ENCODE results near the gene ENG.

DNA sequence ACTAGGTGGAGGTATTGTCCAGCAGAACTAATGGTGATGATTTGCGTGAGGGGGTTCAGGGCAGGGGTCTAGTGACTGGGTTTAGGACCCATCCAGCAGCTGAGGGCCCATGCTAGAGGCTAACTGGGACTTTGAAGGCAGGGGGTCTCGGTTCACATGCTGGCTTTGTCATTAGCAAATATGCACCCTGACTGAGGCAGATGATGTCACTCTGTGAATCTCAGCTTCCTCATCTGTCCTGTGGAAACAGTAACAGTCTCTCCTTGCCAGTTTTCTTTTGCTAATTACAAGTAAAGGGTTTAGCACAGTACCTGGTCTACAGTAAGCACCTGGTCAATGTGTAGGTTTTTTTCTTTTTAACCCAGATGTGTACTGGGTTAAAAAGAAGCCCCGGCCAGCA, 81.2 kb downstream of the ENG start:
- TF ChIP-seq, protein P1, sequence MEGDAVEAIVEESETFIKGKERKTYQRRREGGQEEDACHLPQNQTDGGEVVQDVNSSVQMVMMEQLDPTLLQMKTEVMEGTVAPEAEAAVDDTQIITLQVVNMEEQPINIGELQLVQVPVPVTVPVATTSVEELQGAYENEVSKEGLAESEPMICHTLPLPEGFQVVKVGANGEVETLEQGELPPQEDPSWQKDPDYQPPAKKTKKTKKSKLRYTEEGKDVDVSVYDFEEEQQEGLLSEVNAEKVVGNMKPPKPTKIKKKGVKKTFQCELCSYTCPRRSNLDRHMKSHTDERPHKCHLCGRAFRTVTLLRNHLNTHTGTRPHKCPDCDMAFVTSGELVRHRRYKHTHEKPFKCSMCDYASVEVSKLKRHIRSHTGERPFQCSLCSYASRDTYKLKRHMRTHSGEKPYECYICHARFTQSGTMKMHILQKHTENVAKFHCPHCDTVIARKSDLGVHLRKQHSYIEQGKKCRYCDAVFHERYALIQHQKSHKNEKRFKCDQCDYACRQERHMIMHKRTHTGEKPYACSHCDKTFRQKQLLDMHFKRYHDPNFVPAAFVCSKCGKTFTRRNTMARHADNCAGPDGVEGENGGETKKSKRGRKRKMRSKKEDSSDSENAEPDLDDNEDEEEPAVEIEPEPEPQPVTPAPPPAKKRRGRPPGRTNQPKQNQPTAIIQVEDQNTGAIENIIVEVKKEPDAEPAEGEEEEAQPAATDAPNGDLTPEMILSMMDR (IDR thresholded peaks at IDR 0.05): no peak
- TF ChIP-seq EZH2phosphoT487 (IDR thresholded peaks at IDR 0.05): no peak

Measured in neural progenitor cell (in vitro differentiated cells).